HS-5 (cell line): ENCODE results near the gene UROC1.

ENCODE experiments used
- DNase-seq: peaks from one replicate; pipeline ENCODE4 v3.0.0-alpha.2; 2012; ENCODE audit warnings: low read depth

The UROC1 gene

GRCh38 chr3:126439968-126440708 is 77.4 kb downstream of the UROC1 start:
- no peak for DNase-seq

GRCh38 chr3:126439346-126439967 is 78.1 kb downstream of the UROC1 start:
- no peak for DNase-seq

- DNase-seq, result no peak
These were observed 78.8 kb downstream of the UROC1 start for GRCh38 chr3:126438746-126439145.

GRCh38 chr3:126438186-126438585 is 79.4 kb downstream of the UROC1 start:
- no peak for DNase-seq

- DNase-seq, result no peak
These were observed 80.5 kb downstream of the UROC1 start for GRCh38 chr3:126436826-126437717.

GRCh38 chr3:126435456-126436315 is 81.9 kb downstream of the UROC1 start:
- no peak for DNase-seq

GRCh38 chr3:126434931-126435411 is 82.6 kb downstream of the UROC1 start:
- DNase-seq, result no peak

- DNase-seq, result no peak
These were observed 83.3 kb downstream of the UROC1 start for GRCh38 chr3:126434264-126434590.

GRCh38 chr3:126433496-126434263 is 83.9 kb downstream of the UROC1 start:
- DNase-seq, result no peak

- no peak for DNase-seq
These were observed 84.5 kb downstream of the UROC1 start for GRCh38 chr3:126433105-126433430.

GRCh38 chr3:126432361-126433104 is 85.0 kb downstream of the UROC1 start:
- DNase-seq, result no peak
